Prostate gland (tissue), 2 donors: ENCODE data around the gene SLC9A7. TPM values are rescaled to one million over a fixed set of nuclear protein-coding genes. Genes with fewer than 3 reads are reported as not detected.

Source experiments
- DNase-seq: peaks from one replicate; pipeline ENCODE4 v3.0.0-alpha.2; 2019; ENCODE audit warnings: low spot score
- H3K27ac ChIP-seq, 2 donors: fragments of 200-600 bp; sonication (generic); 2 replicates each; pipeline ENCODE4 v1.5.1; 2017 to 2019
- H3K27me3 ChIP-seq: fragments of 200-600 bp; sonication (generic); replicated peaks from 2 replicates; pipeline ENCODE4 v1.5.1; 2019; ENCODE audit not compliant: insufficient read depth
- H3K36me3 ChIP-seq, 2 donors: fragments of 200-600 bp; sonication (generic); 1 replicate in 1 of 2; 2 replicates in 1 of 2; pipeline versions ENCODE4 v1.5.1 to v1.8.1; 2017 to 2019
- H3K4me1 ChIP-seq: fragments of 200-600 bp; sonication (generic); replicated peaks from 2 replicates; pipeline ENCODE4 v1.5.1; 2019
- H3K4me3 ChIP-seq, 2 donors: fragments of 200-600 bp; sonication (generic); 2 replicates each; pipeline ENCODE4 v1.5.1; 2017 to 2019
- H3K9me3 ChIP-seq: fragments of 200-600 bp; sonication (generic); 2 replicates; pipeline ENCODE4 v1.5.1; 2017
- POLR2A ChIP-seq: fragments of 450-650 bp; IDR thresholded peaks from one replicate; pipeline ENCODE4 v1.6.1; 2016; ENCODE audit warnings: antibody characterized with exemption, mild to moderate bottlenecking
- POLR2AphosphoS5 ChIP-seq: sonication (generic); formaldehyde crosslinking; IDR thresholded peaks from one replicate; pipeline ENCODE4 v1.6.1; 2017; ENCODE audit warnings: antibody characterized with exemption
- WGBS: methylation state at CpG from one replicate; pipeline ENCODE4 v1.1.5; 2018; 5-methylcytosine and 5-hydroxymethylcytosine counted together
- intact Hi-C: fragments of 100-400 bp; cut with DNase I; formaldehyde crosslinking; loops from one replicate; pipeline ENCODE4 v1.14.2; 2022
- total RNA-seq, 2 donors: library from RNA; depleted of rRNA; stranded (reverse); fragments of >200 nt; gene quantifications; one replicate each; pipeline ENCODE4 v1.1.0, GENCODE V29; 2016
- TF ChIP-seq, protein P1 (sequence below), 4 experiments: fragments of 200-600 bp in 2 of 4; fragments of 450-650 bp in 2 of 4; sonication (generic) in 2 of 4; IDR thresholded peaks; 1 replicate in 3 of 4; 2 replicates in 1 of 4; pipeline ENCODE4 v1.5.1; 2016 to 2019; ENCODE audit warnings: antibody characterized with exemption in 4 of 4, mild to moderate bottlenecking in 2 of 4, moderate library complexity in 2 of 4

The SLC9A7 gene
- 10 to 100 TPM; 16.5 to 36.5 TPM for total RNA-seq

DNA sequence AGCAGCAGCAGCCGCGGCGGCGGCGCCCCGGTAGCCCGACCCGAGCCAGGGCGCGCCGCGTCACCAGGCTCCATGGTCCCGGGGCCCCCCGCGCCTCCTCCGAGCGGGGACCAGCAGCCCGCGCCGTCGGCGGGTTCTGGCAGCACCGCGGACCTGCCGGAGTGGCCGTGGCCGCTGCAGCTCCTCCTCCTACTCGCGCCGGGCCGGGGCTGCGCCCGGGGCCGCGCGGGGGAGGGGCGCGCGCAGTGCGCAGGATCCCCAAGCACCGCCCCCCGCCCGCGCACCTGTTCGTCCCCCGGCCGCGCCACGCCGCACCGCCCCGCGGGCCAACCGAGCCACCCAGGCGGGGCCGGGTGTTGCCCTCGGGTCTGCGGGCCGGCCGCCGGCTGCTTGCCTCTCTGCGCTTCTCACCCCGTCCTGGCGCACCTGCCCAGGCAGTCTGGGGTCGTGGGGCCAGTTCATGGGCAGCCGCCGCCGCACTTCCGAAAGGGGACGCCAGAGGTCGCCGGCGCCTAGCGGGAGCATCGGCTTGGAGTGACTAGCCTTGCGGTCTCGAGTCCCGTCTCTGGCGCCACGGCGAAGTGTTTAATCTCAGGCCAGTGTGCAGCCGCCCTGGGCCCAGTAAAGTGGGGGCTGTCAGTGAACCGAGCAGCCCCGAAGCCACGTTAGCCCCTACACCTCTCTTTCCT is at the start of gene SLC9A7:
SLC9A7 (minus strand) TSS at position 163 of the 689 bp plus-strand sequence; CDS start at position 74, 89 bp downstream.
- WGBS = 0% methylated on average over 4 of the region's 85 CpGs
- peak; percentile 66 for DNase-seq
- intact Hi-C loops = loop anchor here (2.0 kb wide), 1 partner anchor 38 kb away; no protein-coding TSS in a partner anchor
- Histone ChIP-seq H3K27ac (peak within 1 kb of the TSS; percentile 53 to 76), H3K27me3 (no peaks in the 10 kb centered on the region), H3K9me3 (no peaks in the 10 kb centered on the region), H3K36me3 (no peaks in the 10 kb centered on the region), H3K4me3 (peak within 1 kb of the TSS; percentile 44 to 56), H3K4me1 (no peaks in the 10 kb centered on the region)
- peak; percentile 62 for TF ChIP-seq POLR2A
- TF ChIP-seq, protein P1, sequence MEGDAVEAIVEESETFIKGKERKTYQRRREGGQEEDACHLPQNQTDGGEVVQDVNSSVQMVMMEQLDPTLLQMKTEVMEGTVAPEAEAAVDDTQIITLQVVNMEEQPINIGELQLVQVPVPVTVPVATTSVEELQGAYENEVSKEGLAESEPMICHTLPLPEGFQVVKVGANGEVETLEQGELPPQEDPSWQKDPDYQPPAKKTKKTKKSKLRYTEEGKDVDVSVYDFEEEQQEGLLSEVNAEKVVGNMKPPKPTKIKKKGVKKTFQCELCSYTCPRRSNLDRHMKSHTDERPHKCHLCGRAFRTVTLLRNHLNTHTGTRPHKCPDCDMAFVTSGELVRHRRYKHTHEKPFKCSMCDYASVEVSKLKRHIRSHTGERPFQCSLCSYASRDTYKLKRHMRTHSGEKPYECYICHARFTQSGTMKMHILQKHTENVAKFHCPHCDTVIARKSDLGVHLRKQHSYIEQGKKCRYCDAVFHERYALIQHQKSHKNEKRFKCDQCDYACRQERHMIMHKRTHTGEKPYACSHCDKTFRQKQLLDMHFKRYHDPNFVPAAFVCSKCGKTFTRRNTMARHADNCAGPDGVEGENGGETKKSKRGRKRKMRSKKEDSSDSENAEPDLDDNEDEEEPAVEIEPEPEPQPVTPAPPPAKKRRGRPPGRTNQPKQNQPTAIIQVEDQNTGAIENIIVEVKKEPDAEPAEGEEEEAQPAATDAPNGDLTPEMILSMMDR (IDR thresholded peaks at IDR 0.05) = peak; percentile 67 to 93 (median 80)
- no peak for TF ChIP-seq POLR2AphosphoS5

DNA sequence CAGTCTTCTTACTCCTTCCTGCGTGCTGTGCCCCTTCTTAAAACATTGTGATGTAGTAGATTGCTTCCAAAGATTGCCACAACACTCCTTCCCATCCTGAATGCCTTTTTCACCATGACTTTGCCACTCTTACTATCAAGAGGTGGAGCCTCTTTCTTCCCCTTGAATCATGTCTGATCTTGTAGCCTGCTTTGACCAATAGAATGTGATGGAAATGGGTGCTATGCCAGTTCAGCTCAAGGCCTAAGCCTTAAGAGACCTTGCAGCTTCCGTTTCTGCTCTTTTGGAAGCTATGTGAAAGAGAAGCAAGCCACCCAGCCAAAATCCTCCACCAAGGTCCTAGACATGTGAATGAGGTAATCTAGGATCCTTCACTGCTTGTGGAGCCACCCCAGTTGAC is 46.4 kb upstream of the SLC9A7 start:
- H3K4me3 ChIP-seq = no peak overlapping the region
- intact Hi-C loops = no loop called here
- H3K36me3 ChIP-seq = no peaks in the 10 kb centered on the region
- H3K4me1 ChIP-seq = no peaks in the 10 kb centered on the region
- H3K9me3 ChIP-seq = no peaks in the 10 kb centered on the region
- 89% methylated on average over 1 of the region's 2 CpGs for WGBS
- no peak for DNase-seq
- no peak for TF ChIP-seq POLR2A
- TF ChIP-seq, protein P1 (IDR thresholded peaks at IDR 0.05) = no peak
- TF ChIP-seq POLR2AphosphoS5 = no peak
- no peak overlapping the region for H3K27ac ChIP-seq
- no peaks in the 10 kb centered on the region for H3K27me3 ChIP-seq

GRCh38 chrX:46803140-46803539 is 44.2 kb upstream of the SLC9A7 start:
- no peaks in the 10 kb centered on the region for H3K27me3 ChIP-seq
- no peak overlapping the region for H3K4me3 ChIP-seq
- H3K9me3 ChIP-seq = no peaks in the 10 kb centered on the region
- WGBS = 85% methylated on average over 3 of the region's 3 CpGs
- TF ChIP-seq, protein P1 (IDR thresholded peaks at IDR 0.05) = no peak
- TF ChIP-seq POLR2A = no peak
- no peak for TF ChIP-seq POLR2AphosphoS5
- H3K36me3 ChIP-seq = no peaks in the 10 kb centered on the region
- no peak overlapping the region for H3K27ac ChIP-seq
- H3K4me1 ChIP-seq = no peaks in the 10 kb centered on the region
- DNase-seq = no peak
- intact Hi-C loops = no loop called here

DNA sequence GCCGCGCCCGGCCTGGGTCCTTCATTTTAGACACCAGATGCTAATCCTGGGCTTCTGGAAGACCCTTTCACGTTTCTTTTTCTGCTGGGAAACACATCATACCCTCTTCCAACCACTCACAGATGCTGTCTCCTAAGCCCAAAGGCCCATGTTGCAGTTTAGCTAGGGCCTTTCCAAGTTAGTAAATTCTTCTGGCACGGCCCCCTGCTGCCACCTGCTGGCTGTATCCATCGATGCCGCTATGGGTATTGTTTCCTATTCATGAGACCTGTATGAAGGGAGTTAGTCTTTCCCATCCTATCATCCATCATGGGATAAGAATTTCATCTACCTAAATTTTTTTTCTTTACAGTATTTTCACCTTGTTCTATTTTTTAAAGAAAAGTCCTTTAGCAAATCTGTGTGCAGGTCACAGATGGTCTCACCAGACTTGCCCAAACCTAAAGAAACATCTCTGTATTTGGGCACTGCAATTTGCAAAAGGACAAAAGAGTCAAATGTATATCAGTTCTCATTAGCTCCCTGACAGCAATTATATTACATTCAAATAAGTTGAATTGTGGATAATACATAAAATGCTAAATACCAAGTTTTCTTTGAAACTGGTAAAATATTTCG is 37.8 kb upstream of the SLC9A7 start:
- TF ChIP-seq, protein P1 (IDR thresholded peaks at IDR 0.05) = peak; percentile 40 to 79 (median 66)
- TF ChIP-seq POLR2A (no peak), POLR2AphosphoS5 (peak; percentile 42)
- peak; percentile 80 for DNase-seq
- no peaks in the 10 kb centered on the region for H3K36me3 ChIP-seq
- intact Hi-C loops = loop anchor here (2.0 kb wide), 1 partner anchor 38 kb away; the partner anchor contains the start of gene SLC9A7
- no peaks in the 10 kb centered on the region for H3K27me3 ChIP-seq
- WGBS = 49% methylated on average over 8 of the region's 8 CpGs
- H3K27ac ChIP-seq = no peak overlapping the region
- H3K4me1 ChIP-seq = no peaks in the 10 kb centered on the region
- H3K9me3 ChIP-seq = no peaks in the 10 kb centered on the region
- H3K4me3 ChIP-seq = no peak overlapping the region
